ENCODE measurements around the gene NELL2.
"Not testable (repeated sequence)": the region's sequence is repeated elsewhere in the genome, so short reads cannot be mapped to it uniquely, and the experiment has no call there.

The NELL2 gene

GRCh38 chr12:44833561-44833960 is 42.6 kb downstream of the NELL2 start:
- H3K4me3 ChIP-seq (ENCODE audit: low read depth, low read length), result no peak overlapping the region
- TF ChIP-seq CTCF (IDR thresholded peaks at IDR 0.05; ENCODE audit: low read depth, low read length), result no peak

- no peak overlapping the region for H3K4me3 ChIP-seq (ENCODE audit: low read depth, low read length)
- TF ChIP-seq CTCF (IDR thresholded peaks at IDR 0.05; ENCODE audit: low read depth, low read length), result no peak
Observed at GRCh38 chr12:44830566-44831055, 45.5 kb downstream of the NELL2 start.

GRCh38 chr12:44829045-44829444 is 47.1 kb downstream of the NELL2 start:
- H3K4me3 ChIP-seq (ENCODE audit: low read depth, low read length), result no peak overlapping the region
- TF ChIP-seq CTCF (IDR thresholded peaks at IDR 0.05; ENCODE audit: low read depth, low read length), result no peak

GRCh38 chr12:44827832-44828438 is 48.2 kb downstream of the NELL2 start:
- no peak for TF ChIP-seq CTCF (IDR thresholded peaks at IDR 0.05; ENCODE audit: low read depth, low read length)
- H3K4me3 ChIP-seq (ENCODE audit: low read depth, low read length), result no peak overlapping the region

- H3K4me3 ChIP-seq (ENCODE audit: low read depth, low read length), result not testable (repeated sequence)
Observed at GRCh38 chr12:44821702-44822101, 54.4 kb downstream of the NELL2 start.

- TF ChIP-seq CTCF (IDR thresholded peaks at IDR 0.05; ENCODE audit: low read depth, low read length), result no peak
- no peak overlapping the region for H3K4me3 ChIP-seq (ENCODE audit: low read depth, low read length)
Observed at GRCh38 chr12:44819884-44820283, 56.2 kb downstream of the NELL2 start.

- H3K4me3 ChIP-seq (ENCODE audit: low read depth, low read length), result no peak overlapping the region
- TF ChIP-seq CTCF (IDR thresholded peaks at IDR 0.05; ENCODE audit: low read depth, low read length), result no peak
Observed at GRCh38 chr12:44817687-44818086, 58.4 kb downstream of the NELL2 start.

- no peak for TF ChIP-seq CTCF (IDR thresholded peaks at IDR 0.05; ENCODE audit: low read depth, low read length)
- H3K4me3 ChIP-seq (ENCODE audit: low read depth, low read length), result no peak overlapping the region
Observed at GRCh38 chr12:44816446-44817017, 59.6 kb downstream of the NELL2 start.
